ENCODE results near the gene PTGR1.

DNA sequence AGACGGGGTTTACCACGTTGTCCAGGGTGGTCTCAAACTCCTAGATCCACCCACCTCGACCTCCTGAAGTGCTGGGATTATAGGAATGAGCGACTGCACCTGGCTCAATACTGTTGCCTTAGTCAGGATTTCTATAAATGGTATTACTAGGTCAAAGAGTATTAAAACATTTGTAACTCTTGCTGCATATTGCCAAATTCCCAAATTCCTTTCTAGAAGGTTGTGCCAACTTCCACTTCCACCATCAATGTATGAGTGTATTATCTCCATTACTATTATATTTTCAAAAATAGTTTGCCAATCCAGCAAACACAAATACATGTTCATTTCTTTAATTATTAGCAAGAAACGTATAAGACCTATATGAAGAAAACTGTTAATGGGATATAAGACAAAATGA lies 10.6 kb downstream of the PTGR1 start:
- TF ChIP-seq, protein P1, sequence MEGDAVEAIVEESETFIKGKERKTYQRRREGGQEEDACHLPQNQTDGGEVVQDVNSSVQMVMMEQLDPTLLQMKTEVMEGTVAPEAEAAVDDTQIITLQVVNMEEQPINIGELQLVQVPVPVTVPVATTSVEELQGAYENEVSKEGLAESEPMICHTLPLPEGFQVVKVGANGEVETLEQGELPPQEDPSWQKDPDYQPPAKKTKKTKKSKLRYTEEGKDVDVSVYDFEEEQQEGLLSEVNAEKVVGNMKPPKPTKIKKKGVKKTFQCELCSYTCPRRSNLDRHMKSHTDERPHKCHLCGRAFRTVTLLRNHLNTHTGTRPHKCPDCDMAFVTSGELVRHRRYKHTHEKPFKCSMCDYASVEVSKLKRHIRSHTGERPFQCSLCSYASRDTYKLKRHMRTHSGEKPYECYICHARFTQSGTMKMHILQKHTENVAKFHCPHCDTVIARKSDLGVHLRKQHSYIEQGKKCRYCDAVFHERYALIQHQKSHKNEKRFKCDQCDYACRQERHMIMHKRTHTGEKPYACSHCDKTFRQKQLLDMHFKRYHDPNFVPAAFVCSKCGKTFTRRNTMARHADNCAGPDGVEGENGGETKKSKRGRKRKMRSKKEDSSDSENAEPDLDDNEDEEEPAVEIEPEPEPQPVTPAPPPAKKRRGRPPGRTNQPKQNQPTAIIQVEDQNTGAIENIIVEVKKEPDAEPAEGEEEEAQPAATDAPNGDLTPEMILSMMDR (conservative IDR thresholded peaks at IDR 0.05; ENCODE audit: low read depth, low read length), result no peak
- no peak for TF ChIP-seq EZH2 (IDR thresholded peaks at IDR 0.05; ENCODE audit: borderline replicate concordance, low read depth, low read length, poor library complexity, severe bottlenecking)

All from A673 (cell line).